MM.1S (cell line): ENCODE data around the gene SBF1.

Experiments
- DNase-seq: peaks from one replicate; pipeline ENCODE4 v3.0.0-alpha.2; 2015
- H2AFZ ChIP-seq: fragments of 300-600 bp; sonication (generic); 2 replicates; pipeline ENCODE4 v1.6.0; 2016; ENCODE audit warnings: antibody characterized with exemption, low read length
- H3F3A ChIP-seq: fragments of 300-600 bp; sonication (generic); 2 replicates; pipeline ENCODE4 v1.6.1; 2016; ENCODE audit warnings: mild to moderate bottlenecking, antibody characterized with exemption, low read length, moderate library complexity, mixed read lengths; ENCODE audit not compliant: insufficient read depth
- H3K27ac ChIP-seq: fragments of 300-600 bp; sonication (generic); 2 replicates; pipeline ENCODE4 v1.5.1; 2016; ENCODE audit warnings: mild to moderate bottlenecking, low read length
- H3K27me3 ChIP-seq: fragments of 300-600 bp; sonication (generic); replicated peaks from 2 replicates; pipeline ENCODE4 v1.6.0; 2016; ENCODE audit warnings: low read length; ENCODE audit not compliant: insufficient read depth
- H3K36me3 ChIP-seq: fragments of 300-600 bp; sonication (generic); replicated peaks from 2 replicates; pipeline ENCODE4 v1.6.1; 2016; ENCODE audit warnings: mild to moderate bottlenecking, low read length, mixed read lengths; ENCODE audit not compliant: insufficient read depth
- H3K4me1 ChIP-seq: fragments of 300-600 bp; sonication (generic); 2 replicates; pipeline ENCODE4 v1.6.1; 2016; ENCODE audit warnings: low read length, mixed read lengths
- H3K4me2 ChIP-seq: fragments of 300-600 bp; sonication (generic); 2 replicates; pipeline ENCODE4 v1.6.0; 2016; ENCODE audit warnings: low read depth, low read length
- H3K4me3 ChIP-seq: fragments of 300-600 bp; sonication (generic); 2 replicates; pipeline ENCODE4 v1.5.1; 2016; ENCODE audit warnings: low read length, mixed read lengths
- H3K79me2 ChIP-seq: fragments of 300-600 bp; sonication (generic); 2 replicates; pipeline ENCODE4 v1.6.1; 2016; ENCODE audit warnings: mixed run types, low read length, mixed read lengths
- H3K9ac ChIP-seq: fragments of 300-600 bp; sonication (generic); 2 replicates; pipeline ENCODE4 v1.6.1; 2016; ENCODE audit warnings: low read length, mixed read lengths
- H3K9me2 ChIP-seq: fragments of 300-600 bp; sonication (generic); replicated peaks from 2 replicates; pipeline ENCODE4 v1.6.1; 2016; ENCODE audit warnings: mild to moderate bottlenecking, low read length, mixed read lengths; ENCODE audit not compliant: insufficient read depth
- H3K9me3 ChIP-seq: fragments of 300-600 bp; sonication (generic); replicated peaks from 2 replicates; pipeline ENCODE4 v1.6.1; 2016; ENCODE audit warnings: mild to moderate bottlenecking, low read length, mixed read lengths; ENCODE audit not compliant: insufficient read depth
- H4K20me1 ChIP-seq: fragments of 300-600 bp; sonication (generic); 2 replicates; pipeline ENCODE4 v1.6.1; 2016; ENCODE audit warnings: mild to moderate bottlenecking, low read length, moderate library complexity, mixed read lengths; ENCODE audit not compliant: insufficient read depth
- EZH2 ChIP-seq: fragments of 300-600 bp; sonication (generic); optimal IDR thresholded peaks from 2 replicates; pipeline ENCODE3; 2017; ENCODE audit warnings: low read depth, mild to moderate bottlenecking, antibody characterized with exemption, low read length, mixed read lengths
- EZH2phosphoT487 ChIP-seq: fragments of 300-600 bp; sonication (generic); IDR thresholded peaks from 2 replicates; pipeline ENCODE4 v1.6.1; 2018; ENCODE audit warnings: antibody characterized with exemption, low read length
- TF ChIP-seq, protein P1 (sequence below): fragments of 300-600 bp; sonication (generic); IDR thresholded peaks from 2 replicates; pipeline ENCODE4 v1.5.1; 2016; ENCODE audit warnings: antibody characterized with exemption, low read length, mixed read lengths

SBF1 gene

DNA sequence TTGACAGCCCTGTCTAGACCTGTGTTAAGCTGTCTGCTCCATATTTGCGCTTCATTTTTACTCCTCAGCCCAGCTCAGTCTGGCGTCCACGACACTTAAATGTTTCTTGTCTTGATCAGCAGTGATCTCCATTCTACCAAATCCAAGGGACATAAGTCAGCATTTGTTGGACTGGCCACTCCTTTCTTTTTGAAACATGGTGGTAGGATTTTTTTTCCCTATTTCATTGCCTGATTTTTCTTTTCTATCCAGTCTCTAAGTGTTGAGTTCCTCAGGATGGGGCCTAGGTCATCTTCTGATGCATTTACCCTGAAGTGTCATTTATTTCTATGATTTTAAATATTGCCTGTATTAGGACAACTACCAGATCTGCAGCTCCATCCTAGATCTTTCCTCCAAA, 34.1 kb upstream of the SBF1 start:
- H3K4me2 ChIP-seq = peak overlapping the region; percentile 83
- H3K27me3 ChIP-seq = no peaks in the 10 kb centered on the region
- no peaks in the 10 kb centered on the region for H3K9me3 ChIP-seq
- H3F3A ChIP-seq = no peaks in the 10 kb centered on the region
- DNase-seq = no peak
- no peaks in the 10 kb centered on the region for H4K20me1 ChIP-seq
- peaks cover 6% of the 10 kb centered on the region for H3K4me1 ChIP-seq
- peak overlapping the region; percentile 72 for H3K4me3 ChIP-seq
- TF ChIP-seq, protein P1, sequence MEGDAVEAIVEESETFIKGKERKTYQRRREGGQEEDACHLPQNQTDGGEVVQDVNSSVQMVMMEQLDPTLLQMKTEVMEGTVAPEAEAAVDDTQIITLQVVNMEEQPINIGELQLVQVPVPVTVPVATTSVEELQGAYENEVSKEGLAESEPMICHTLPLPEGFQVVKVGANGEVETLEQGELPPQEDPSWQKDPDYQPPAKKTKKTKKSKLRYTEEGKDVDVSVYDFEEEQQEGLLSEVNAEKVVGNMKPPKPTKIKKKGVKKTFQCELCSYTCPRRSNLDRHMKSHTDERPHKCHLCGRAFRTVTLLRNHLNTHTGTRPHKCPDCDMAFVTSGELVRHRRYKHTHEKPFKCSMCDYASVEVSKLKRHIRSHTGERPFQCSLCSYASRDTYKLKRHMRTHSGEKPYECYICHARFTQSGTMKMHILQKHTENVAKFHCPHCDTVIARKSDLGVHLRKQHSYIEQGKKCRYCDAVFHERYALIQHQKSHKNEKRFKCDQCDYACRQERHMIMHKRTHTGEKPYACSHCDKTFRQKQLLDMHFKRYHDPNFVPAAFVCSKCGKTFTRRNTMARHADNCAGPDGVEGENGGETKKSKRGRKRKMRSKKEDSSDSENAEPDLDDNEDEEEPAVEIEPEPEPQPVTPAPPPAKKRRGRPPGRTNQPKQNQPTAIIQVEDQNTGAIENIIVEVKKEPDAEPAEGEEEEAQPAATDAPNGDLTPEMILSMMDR = no peak
- TF ChIP-seq EZH2 (no peak), EZH2phosphoT487 (no peak)
- no peaks in the 10 kb centered on the region for H3K9me2 ChIP-seq
- peak overlapping the region; percentile 84; the same call in 1 of the 2 replicates for H3K27ac ChIP-seq
- H3K9ac ChIP-seq = peak overlapping the region; percentile 78
- 0 out of 2 replicates have a peak overlapping the region, but pooled peaks have one; percentile 84 for H2AFZ ChIP-seq
- H3K36me3 ChIP-seq = no peaks in the 10 kb centered on the region
- H3K79me2 ChIP-seq = peaks cover 81% of the 10 kb centered on the region

DNA sequence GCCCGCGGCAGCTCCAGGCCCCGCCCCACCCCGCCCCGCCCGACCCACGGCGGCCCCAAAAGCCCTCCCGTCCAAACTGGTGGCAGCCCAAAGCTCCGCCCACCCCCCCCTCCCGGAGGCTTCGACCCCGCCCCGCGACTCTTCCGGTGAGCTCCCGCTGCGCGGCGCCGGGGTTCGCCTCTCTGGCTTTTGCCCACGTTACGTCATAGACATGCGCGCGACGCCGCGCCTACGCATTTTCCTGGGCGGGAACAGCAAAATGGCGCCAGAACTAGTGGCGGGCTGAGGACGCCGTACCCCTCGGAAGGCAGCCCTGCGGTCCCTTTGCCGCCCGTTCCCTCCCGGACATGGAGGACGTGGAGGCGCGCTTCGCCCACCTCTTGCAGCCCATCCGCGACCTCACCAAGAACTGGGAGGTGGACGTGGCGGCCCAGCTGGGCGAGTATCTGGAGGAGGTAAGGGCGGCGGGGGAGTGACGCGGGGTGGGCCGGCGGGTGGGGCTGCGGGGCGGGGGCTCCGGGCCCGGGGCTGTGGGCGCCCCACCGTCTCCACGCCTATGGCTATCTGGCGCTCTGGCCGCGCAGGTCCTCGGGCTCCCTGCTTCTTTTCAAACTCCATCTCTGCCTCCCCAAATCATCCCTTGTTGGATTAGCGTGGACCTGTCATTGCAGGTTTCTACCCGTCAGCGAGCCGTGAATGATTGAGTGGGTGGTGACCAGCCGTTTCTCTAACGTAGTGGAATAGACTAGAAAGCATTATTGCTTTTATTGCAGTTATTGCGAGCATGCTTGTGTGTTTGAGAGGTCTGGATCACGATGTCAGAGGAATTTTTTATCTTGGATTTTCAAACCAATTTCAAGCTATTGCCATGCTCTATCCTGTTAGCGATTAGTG, 33.4 kb upstream of the SBF1 start, which contains the start of gene NCAPH2:
NCAPH2 (plus strand) TSS at position 234 of the 894 bp plus-strand sequence; CDS start at position 348, 114 bp downstream.
- DNase-seq = peak; percentile 98
- no peaks in the 10 kb centered on the region for H3F3A ChIP-seq
- no peaks in the 10 kb centered on the region for H3K9me3 ChIP-seq
- H3K27ac ChIP-seq = peak within 1 kb of the TSS; percentile 84
- H3K36me3 ChIP-seq = no peaks in the 10 kb centered on the region
- H3K9me2 ChIP-seq = no peaks in the 10 kb centered on the region
- peak within 1 kb of the TSS; percentile 92 for H2AFZ ChIP-seq
- H3K4me3 ChIP-seq = peak within 1 kb of the TSS; percentile 89
- H3K79me2 ChIP-seq = peaks cover 74% of the 10 kb centered on the region
- peaks cover 6% of the 10 kb centered on the region for H3K4me1 ChIP-seq
- H4K20me1 ChIP-seq = no peaks in the 10 kb centered on the region
- TF ChIP-seq, protein P1 = no peak
- TF ChIP-seq EZH2phosphoT487 (no peak), EZH2 (no peak)
- H3K4me2 ChIP-seq = peak within 1 kb of the TSS; percentile 94
- H3K27me3 ChIP-seq = no peaks in the 10 kb centered on the region
- H3K9ac ChIP-seq = peak within 1 kb of the TSS; percentile 87

DNA sequence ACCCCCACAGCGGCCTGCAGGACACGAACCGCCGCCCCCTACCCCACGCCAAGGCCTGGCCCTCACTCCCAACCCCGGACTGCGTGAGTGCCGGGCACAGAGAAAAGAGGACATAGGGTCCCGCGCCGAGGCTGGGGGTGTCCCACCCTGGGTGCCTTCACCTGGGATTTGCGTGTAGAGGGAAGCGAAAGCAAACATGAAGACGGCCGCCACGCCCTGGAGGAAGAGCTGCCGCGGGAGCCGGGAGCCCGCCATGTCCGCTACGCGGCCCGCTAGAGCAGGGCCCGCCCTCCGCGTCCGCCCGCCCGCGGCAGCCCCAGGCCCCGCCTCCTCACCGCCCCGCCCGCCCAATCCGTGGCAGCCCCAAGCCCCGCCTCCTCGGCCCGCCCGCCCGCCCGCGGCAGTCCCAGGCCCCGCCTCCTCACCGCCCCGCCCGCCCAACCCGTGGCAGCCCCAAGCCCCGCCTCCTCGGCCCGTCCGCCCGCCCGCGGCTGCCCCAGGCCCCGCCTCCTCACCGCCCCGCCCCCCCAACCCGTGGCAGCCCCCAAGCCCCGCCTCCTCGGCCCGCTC, 32.7 kb upstream of the SBF1 start, which contains the start of gene LMF2:
LMF2 (minus strand) TSS at position 282 of the 570 bp plus-strand sequence; CDS start at position 255, 27 bp downstream.
- Histone ChIP-seq H3K36me3 (no peaks in the 10 kb centered on the region), H3F3A (no peaks in the 10 kb centered on the region), H3K4me2 (peak within 1 kb of the TSS; percentile 94), H2AFZ (peak within 1 kb of the TSS; percentile 92), H3K9me2 (no peaks in the 10 kb centered on the region), H3K9ac (peak within 1 kb of the TSS; percentile 87), H3K4me3 (peak within 1 kb of the TSS; percentile 89), H3K79me2 (peaks cover 67% of the 10 kb centered on the region), H4K20me1 (no peaks in the 10 kb centered on the region), H3K27me3 (no peaks in the 10 kb centered on the region), H3K4me1 (peaks cover 6% of the 10 kb centered on the region), H3K27ac (peak within 1 kb of the TSS; percentile 84), H3K9me3 (no peaks in the 10 kb centered on the region)
- TF ChIP-seq EZH2phosphoT487 = no peak
- TF ChIP-seq, protein P1 = no peak
- no peak for TF ChIP-seq EZH2
- no peak for DNase-seq
